ENCODE results near the gene TREX2.
A peak's percentile ranks its signal among the peaks of the same experiment; 100 is the strongest.

TREX2 gene

DNA sequence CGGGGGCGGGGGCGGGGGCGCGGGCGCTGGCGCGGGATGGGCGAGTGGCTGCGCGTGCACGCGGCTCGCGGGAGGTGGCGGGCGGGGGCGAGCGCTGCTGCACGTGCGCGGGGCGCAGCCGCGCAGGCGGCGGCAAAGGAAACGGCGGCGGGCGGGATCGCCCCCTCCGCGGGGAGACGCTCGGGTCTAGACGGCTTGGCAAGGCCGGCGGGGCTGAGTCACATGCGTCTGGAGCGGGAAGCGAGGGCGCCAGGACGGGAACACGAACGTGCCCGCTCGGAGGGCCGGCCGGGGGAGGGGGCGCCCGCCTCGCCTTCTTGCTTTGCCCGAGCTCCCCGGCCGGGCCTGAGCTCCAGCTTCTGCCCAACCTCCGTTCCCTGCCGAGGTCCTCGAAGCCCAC, 28.9 kb upstream of the TREX2 start:
- Histone ChIP-seq H3K9me3 (ENCODE audit: control insufficient read depth, low read length) (no peaks in the 10 kb centered on the region), H3K4me3 (ENCODE audit: low read length) (no peak overlapping the region), H3K27me3 (replicated peaks; ENCODE audit: control insufficient read depth, insufficient read depth, low read length) (no peaks in the 10 kb centered on the region), H3K4me1 (ENCODE audit: control insufficient read depth, insufficient read depth, low read length) (peaks cover 14% of the 10 kb centered on the region), H3K36me3 (ENCODE audit: control insufficient read depth, insufficient read depth, low read length, severe bottlenecking) (no peaks in the 10 kb centered on the region), H3K9ac (ENCODE audit: low read length) (no peak overlapping the region)
- peak; percentile 75 for DNase-seq (ENCODE audit: low read depth)

DNA sequence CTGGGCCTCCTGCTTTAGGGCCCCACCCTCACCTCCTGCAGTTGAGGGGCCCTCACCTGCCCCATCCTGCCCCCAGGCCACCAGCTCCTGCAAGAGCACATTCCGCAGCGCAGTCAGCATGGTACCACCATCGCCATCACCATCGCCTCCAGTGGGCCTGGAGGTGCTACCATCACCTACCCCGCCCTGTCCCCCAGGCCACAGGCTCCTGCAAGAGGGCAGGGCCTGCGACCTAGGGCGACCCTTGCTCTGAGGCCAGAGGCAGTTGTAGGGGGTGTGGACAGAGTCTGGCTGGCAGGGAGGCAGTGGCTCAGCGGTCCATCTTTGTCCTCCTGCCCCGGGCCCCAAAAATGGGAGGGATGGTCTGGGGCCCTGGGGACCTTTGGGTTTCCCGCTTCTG, 28.4 kb upstream of the TREX2 start:
- Histone ChIP-seq H3K27me3 (replicated peaks; ENCODE audit: control insufficient read depth, insufficient read depth, low read length) (no peaks in the 10 kb centered on the region), H3K4me3 (ENCODE audit: low read length) (no peak overlapping the region), H3K36me3 (ENCODE audit: control insufficient read depth, insufficient read depth, low read length, severe bottlenecking) (no peaks in the 10 kb centered on the region), H3K4me1 (ENCODE audit: control insufficient read depth, insufficient read depth, low read length) (peaks cover 16% of the 10 kb centered on the region), H3K9me3 (ENCODE audit: control insufficient read depth, low read length) (no peaks in the 10 kb centered on the region), H3K9ac (ENCODE audit: low read length) (no peak overlapping the region)
- DNase-seq (ENCODE audit: low read depth): no peak

DNA sequence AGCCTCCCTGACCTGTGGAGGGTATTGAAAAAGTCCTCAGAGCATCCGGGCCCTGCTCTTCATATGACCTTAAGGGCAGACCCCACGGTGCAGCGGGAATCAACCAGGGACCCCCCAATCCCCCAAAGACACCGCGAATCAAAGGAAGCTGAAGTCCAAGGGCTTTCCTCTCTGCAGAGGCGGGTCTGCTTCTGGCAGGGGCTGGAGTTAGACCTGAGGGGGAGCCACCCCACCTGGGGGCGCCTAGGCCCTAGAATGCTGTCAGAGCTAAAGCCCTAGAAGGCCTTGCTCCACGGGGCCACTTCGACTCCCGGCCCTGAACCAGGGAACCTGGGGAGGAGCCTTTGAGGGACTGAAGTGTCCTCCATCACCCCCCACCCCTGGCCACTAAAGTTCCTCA, 27.3 kb upstream of the TREX2 start:
- Histone ChIP-seq H3K9ac (ENCODE audit: low read length) (no peak overlapping the region), H3K4me1 (ENCODE audit: control insufficient read depth, insufficient read depth, low read length) (peaks cover 16% of the 10 kb centered on the region), H3K27me3 (replicated peaks; ENCODE audit: control insufficient read depth, insufficient read depth, low read length) (no peaks in the 10 kb centered on the region), H3K36me3 (ENCODE audit: control insufficient read depth, insufficient read depth, low read length, severe bottlenecking) (no peaks in the 10 kb centered on the region), H3K4me3 (ENCODE audit: low read length) (no peak overlapping the region), H3K9me3 (ENCODE audit: control insufficient read depth, low read length) (no peaks in the 10 kb centered on the region)
- no peak for DNase-seq (ENCODE audit: low read depth)

DNA sequence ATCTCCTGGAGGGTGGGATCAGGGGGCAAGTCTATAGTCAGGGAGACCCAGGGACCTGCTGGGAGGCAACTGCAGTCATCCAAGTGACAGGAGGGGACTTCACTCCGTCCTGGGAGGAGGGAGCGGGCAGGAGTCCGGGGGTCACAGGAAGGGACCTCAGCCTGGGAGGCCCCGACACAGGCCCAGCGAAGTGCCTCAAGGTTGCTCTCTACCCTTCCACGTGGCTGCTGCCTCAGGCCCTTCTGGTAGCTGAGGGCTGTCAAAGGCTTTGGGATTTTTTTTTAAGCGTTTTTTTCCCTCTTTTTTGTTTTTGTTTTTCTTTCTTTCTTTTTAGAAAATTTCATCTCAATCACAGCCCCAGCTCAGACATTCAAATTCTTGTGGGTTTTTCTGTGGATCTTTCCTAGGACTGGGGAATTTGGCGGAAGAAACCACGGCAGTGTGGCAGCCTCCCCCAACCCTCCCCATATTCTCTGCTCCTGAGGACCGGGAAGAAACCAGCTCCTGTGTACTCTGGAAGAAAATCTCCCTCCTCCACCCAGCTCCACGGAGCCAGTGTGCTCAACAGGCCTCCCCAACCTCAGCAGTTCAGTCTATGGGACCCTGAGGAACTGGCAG, 25.9 kb upstream of the TREX2 start:
- DNase-seq (ENCODE audit: low read depth): peak; percentile 17

DNA sequence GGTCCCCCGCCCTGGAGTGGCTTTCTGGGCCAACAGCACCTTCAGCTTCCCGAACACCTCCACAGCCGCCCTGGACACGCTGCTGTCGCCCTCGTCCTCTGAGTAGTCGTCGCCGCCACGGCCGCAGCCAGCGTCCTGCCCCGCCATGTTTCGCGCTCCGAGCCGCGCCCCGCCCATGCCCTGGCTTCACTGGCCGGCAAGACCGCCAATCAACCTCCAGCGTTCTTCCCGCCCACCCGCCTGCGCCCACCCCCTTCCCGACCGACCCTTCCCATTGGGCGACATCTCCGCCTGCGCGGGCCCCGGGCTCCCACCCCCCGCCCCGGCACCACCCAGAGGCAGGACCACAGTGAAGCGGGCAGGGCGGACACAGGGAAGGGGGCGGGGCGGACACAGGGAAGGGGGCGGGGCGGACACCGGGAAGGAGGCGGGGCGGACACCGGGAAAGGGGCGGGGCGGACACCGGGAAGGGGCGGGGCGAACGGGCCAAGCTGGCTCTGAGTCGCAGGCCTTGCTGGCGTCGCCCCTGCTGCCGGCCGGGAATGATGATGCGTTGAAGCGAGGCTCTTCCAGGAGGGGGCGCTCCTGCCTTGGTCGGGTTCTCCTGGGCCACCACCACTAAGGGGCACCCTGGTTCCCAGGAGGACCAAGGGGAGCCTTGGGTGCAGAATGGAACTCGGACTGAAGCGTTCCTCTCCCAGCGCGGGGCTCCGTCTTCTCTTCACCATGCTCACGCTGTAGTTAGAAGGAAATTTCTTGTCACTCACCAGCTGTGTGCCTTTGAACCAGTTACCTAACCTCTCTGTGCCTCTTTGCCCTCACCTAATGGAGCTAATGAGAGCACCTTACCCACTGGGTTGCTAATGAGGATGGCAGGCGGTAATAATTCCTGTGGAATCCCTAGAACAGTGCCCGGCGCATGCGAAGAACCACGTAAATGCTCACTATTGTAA, 24.8 kb upstream of the TREX2 start, which contains the start of gene HAUS7:
Gene HAUS7, minus strand, starts transcription at position 166 of the 953 bp plus-strand sequence. Its CDS starts 19 bp downstream, at position 147.
- H3K4me3 ChIP-seq (ENCODE audit: low read length): peak within 1 kb of the TSS; percentile 85
- H3K9me3 ChIP-seq (ENCODE audit: control insufficient read depth, low read length): no peaks in the 10 kb centered on the region
- H3K36me3 ChIP-seq (ENCODE audit: control insufficient read depth, insufficient read depth, low read length, severe bottlenecking): no peaks in the 10 kb centered on the region
- peak within 1 kb of the TSS; percentile 78 for H3K9ac ChIP-seq (ENCODE audit: low read length)
- H3K27me3 ChIP-seq (replicated peaks; ENCODE audit: control insufficient read depth, insufficient read depth, low read length): peaks cover 4% of the 10 kb centered on the region
- DNase-seq (ENCODE audit: low read depth): peak; percentile 92
- peaks cover 7% of the 10 kb centered on the region for H3K4me1 ChIP-seq (ENCODE audit: control insufficient read depth, insufficient read depth, low read length)

More for the DNA sequence above, 25.9 kb upstream of the TREX2 start:
- Histone ChIP-seq H3K4me1 (ENCODE audit: control insufficient read depth, insufficient read depth, low read length) (peaks cover 7% of the 10 kb centered on the region), H3K9ac (ENCODE audit: low read length) (no peak overlapping the region), H3K9me3 (ENCODE audit: control insufficient read depth, low read length) (no peaks in the 10 kb centered on the region), H3K27me3 (replicated peaks; ENCODE audit: control insufficient read depth, insufficient read depth, low read length) (peaks cover 4% of the 10 kb centered on the region), H3K36me3 (ENCODE audit: control insufficient read depth, insufficient read depth, low read length, severe bottlenecking) (no peaks in the 10 kb centered on the region), H3K4me3 (ENCODE audit: low read length) (no peak overlapping the region)

DNA sequence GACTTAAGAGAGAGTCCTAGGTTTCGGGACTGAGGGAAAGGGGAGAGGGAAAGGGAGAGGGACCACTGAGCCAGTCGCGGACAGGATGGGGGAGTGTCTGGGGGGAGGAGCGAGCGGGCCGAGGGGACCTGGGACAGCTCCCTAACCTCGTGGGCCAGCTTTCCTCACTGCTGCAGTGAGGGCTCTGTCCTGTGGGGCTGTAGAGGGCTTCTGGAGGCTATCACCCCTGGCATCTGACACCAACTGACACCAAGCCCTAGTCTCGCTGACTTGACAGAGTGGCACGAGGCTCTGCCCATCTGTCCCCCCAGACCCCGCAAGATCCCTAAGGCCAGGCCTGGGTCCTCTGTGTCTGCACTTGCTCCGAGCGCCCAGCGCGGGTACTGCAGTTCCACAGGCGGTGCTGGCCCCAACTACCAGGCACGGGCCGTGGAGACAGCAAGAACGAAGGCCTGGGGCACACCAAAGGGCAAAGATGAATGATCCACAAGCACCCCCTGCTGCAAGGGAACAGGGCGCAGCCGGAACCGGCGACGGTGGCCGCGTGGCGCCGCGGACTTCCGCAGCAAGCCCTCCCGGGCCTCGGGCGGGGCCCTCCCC, 24.1 kb upstream of the TREX2 start:
- H3K4me3 ChIP-seq (ENCODE audit: low read length): peak overlapping the region; percentile 85
- peak; percentile 46 for DNase-seq (ENCODE audit: low read depth)
- H3K9ac ChIP-seq (ENCODE audit: low read length): peak overlapping the region; percentile 78
- no peaks in the 10 kb centered on the region for H3K36me3 ChIP-seq (ENCODE audit: control insufficient read depth, insufficient read depth, low read length, severe bottlenecking)
- no peaks in the 10 kb centered on the region for H3K9me3 ChIP-seq (ENCODE audit: control insufficient read depth, low read length)
- peaks cover 4% of the 10 kb centered on the region for H3K27me3 ChIP-seq (replicated peaks; ENCODE audit: control insufficient read depth, insufficient read depth, low read length)
- H3K4me1 ChIP-seq (ENCODE audit: control insufficient read depth, insufficient read depth, low read length): peaks cover 3% of the 10 kb centered on the region

DNA sequence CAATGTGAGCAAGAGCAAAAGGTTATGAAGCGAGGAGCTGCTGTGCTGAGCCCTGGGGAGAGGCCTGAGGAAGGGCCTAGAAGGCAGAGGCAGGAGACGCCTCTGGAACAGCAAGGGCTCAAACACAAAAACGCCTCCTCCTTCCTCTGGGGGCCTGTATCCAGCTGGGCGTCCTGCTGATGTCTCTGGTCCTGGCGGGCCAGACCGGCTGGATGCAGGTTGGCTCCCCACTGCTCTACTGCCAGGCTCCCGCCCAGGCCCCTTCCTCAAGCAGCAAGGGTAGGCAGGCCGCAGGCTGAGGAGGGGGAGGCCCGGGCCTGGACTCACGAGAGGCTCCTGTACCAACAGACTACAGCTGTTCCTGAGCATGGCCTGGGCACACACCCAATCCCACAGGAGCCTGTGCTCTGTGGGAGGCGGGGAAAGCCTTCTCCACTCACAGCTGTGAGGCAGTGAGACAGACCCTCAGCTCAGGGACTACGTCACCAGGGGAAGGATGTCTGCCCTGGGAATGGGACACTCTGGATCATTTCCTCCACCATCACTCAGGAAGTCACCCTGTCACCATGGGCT, 22.2 kb upstream of the TREX2 start:
- Histone ChIP-seq H3K9ac (ENCODE audit: low read length) (no peak overlapping the region), H3K36me3 (ENCODE audit: control insufficient read depth, insufficient read depth, low read length, severe bottlenecking) (no peaks in the 10 kb centered on the region), H3K9me3 (ENCODE audit: control insufficient read depth, low read length) (no peaks in the 10 kb centered on the region), H3K27me3 (replicated peaks; ENCODE audit: control insufficient read depth, insufficient read depth, low read length) (peaks cover 4% of the 10 kb centered on the region), H3K4me1 (ENCODE audit: control insufficient read depth, insufficient read depth, low read length) (peaks cover 3% of the 10 kb centered on the region), H3K4me3 (ENCODE audit: low read length) (no peak overlapping the region)
- DNase-seq (ENCODE audit: low read depth): no peak

DNA sequence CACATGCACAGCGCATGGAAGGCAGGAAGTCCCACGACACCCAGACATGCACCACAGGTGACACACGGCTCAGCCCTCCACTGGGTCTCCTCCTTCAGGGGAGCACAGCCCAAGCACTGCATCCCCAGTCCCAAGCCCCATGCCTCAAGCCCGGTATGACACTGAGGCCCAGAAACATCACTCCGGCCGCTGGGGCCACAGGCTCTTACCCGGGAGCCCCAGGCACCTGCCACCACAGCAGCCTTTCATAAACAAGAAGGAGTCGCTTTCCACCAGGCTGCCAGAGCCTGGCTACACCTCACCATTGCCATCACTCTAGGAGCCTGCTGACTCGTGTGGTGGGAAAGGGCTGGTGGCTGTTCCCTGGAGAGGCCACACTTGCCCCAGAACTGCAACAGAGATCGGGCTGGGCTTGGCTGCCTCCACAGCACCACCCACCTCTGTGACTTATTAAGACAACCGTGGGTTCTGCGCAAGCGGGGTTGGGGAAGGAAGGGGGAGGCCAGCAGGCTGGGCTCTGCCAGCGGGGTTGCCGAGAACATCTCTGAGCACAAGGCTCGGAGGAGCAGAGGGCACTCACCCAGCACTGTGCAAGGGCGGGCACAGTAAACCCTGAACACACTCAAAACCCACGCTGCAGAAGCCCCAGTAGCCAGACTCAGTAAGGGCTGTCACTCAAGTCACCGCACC, 20.0 kb upstream of the TREX2 start:
- Histone ChIP-seq H3K9ac (ENCODE audit: low read length) (no peak overlapping the region), H3K4me3 (ENCODE audit: low read length) (no peak overlapping the region), H3K27me3 (replicated peaks; ENCODE audit: control insufficient read depth, insufficient read depth, low read length) (peaks cover 4% of the 10 kb centered on the region), H3K9me3 (ENCODE audit: control insufficient read depth, low read length) (no peaks in the 10 kb centered on the region), H3K4me1 (ENCODE audit: control insufficient read depth, insufficient read depth, low read length) (peaks cover 3% of the 10 kb centered on the region), H3K36me3 (ENCODE audit: control insufficient read depth, insufficient read depth, low read length, severe bottlenecking) (no peaks in the 10 kb centered on the region)
- DNase-seq (ENCODE audit: low read depth): no peak

DNA sequence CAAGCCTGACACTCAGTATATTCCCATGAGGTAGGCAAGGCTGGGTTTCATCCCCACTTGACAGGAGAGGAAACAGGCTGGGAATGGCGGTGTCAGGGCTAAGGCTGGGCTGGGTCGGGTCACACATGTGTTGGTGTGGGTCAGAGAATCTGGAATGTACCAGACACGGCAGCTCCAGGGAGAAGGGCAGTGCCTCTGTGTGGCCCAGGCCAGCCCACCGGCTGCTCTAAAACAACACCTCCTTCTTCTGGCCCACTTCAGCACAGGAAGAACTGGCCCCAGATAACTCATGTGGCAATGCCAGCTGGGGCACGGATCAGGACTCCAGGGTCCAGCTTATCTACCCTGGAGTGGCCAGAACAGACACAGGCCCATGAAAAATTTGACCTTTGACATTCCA, 18.3 kb upstream of the TREX2 start:
- H3K9ac ChIP-seq (ENCODE audit: low read length): no peak overlapping the region
- no peaks in the 10 kb centered on the region for H3K36me3 ChIP-seq (ENCODE audit: control insufficient read depth, insufficient read depth, low read length, severe bottlenecking)
- H3K9me3 ChIP-seq (ENCODE audit: control insufficient read depth, low read length): no peaks in the 10 kb centered on the region
- H3K27me3 ChIP-seq (replicated peaks; ENCODE audit: control insufficient read depth, insufficient read depth, low read length): peaks cover 4% of the 10 kb centered on the region
- no peak overlapping the region for H3K4me3 ChIP-seq (ENCODE audit: low read length)
- no peak for DNase-seq (ENCODE audit: low read depth)
- no peaks in the 10 kb centered on the region for H3K4me1 ChIP-seq (ENCODE audit: control insufficient read depth, insufficient read depth, low read length)

DNA sequence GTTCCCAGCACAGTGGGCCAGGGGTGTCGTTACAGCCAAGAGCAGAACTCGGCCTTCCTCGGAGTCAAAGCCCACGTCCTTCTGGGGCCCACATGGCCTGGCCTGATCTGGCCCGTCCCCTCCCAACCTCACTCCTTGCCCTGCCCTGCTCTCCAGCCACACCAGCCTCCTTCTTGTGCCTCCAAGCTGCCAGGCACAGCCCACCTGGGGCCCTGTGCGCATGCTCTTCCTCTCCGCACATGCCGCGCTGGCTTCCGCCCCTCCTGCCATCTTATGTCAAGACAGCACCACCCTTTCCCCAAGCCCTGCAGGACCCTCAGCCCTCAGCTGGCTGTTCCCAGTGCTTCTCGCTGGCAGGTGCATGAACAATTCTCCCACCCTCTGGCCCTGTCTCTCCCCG, 17.7 kb upstream of the TREX2 start:
- Histone ChIP-seq H3K4me3 (ENCODE audit: low read length) (no peak overlapping the region), H3K4me1 (ENCODE audit: control insufficient read depth, insufficient read depth, low read length) (no peaks in the 10 kb centered on the region), H3K27me3 (replicated peaks; ENCODE audit: control insufficient read depth, insufficient read depth, low read length) (peaks cover 4% of the 10 kb centered on the region), H3K9ac (ENCODE audit: low read length) (no peak overlapping the region), H3K9me3 (ENCODE audit: control insufficient read depth, low read length) (no peaks in the 10 kb centered on the region), H3K36me3 (ENCODE audit: control insufficient read depth, insufficient read depth, low read length, severe bottlenecking) (no peaks in the 10 kb centered on the region)
- no peak for DNase-seq (ENCODE audit: low read depth)

All from adipocyte (in vitro differentiated cells).